Measurements from ENCODE around the gene ENTREP3. TPM values are rescaled to one million over a fixed set of nuclear protein-coding genes. Genes with fewer than 3 reads are reported as not detected.
A peak's percentile ranks its signal among the peaks of the same experiment; 100 is the strongest.
"Not testable (repeated sequence)": the region's sequence is repeated elsewhere in the genome, so short reads cannot be mapped to it uniquely, and the experiment has no call there.

Gene ENTREP3
- total RNA-seq, 1 experiment from 2014 or later = 2.7 TPM

GRCh38 chr1:155251566-155251965 lies 3.7 kb downstream of the ENTREP3 start:
- no peak for DNase-seq (ENCODE audit: low read depth)

GRCh38 chr1:155250633-155251449 lies 4.4 kb downstream of the ENTREP3 start:
- DNase-seq (ENCODE audit: low read depth) = peak; percentile 94

DNA sequence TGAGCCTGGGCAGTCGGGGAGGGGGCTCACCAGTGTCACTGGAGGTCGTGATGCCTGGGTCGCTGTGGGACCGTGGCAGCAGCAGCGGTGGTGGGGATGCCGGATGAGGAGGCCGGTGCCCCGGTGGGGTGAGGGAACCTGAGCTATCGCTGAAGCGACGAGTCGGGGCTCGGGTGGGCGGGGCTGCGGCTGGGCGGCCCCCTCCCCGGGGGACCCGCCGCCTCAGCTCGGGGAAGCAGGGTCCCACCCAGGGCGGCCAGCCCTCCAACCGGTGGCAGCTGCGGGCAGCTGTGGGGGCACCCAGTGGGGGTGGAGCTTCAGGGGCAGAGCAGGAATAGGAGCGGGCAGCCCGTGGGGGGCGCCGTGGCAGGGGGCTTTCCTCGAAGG lies 5.0 kb downstream of the ENTREP3 start:
- DNase-seq (ENCODE audit: low read depth) = no peak

DNA sequence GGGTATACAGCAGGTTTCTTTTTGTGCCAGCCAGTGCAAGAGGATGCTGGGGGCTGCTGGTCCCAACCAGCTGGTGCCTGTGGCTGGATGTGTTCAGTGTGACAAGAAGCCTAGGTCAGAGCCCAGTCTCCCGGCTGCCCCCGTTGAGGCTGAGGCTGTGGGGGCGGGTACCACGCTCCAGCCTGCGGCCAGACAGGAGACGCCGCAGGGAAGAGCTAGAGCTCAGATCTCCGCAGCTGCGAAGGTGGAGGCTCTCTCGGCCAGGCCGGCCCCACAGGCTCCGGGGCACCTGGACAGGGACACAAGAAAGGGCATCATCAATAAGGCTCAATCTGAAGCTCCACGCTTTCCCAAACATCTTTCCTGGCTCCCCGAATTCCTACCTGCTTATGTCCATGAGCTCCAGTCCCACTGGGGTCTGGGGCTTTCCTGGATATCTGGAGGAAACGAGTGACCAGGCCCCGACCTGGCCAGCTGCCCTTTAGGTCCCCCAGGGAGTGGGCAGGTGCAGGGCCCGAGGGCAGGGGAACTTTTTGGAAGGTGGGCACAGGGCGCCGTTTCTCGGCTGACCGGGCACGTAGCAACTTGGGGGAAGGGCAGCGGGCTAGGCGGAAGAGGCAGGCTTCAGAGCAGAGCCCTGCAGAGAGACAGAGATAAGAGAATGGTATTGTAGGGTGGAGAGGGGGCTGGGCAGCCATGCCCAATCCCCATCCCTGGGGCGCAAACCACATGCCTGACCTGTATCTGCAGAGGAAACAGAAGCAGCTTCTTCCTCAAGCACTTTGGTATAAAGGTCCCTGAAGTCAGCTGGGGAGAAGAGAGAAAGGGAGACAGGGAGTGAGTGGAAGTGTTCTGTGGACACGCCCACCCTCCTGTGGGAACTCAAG lies 7.4 kb downstream of the ENTREP3 start:
- no peak for DNase-seq (ENCODE audit: low read depth)

DNA sequence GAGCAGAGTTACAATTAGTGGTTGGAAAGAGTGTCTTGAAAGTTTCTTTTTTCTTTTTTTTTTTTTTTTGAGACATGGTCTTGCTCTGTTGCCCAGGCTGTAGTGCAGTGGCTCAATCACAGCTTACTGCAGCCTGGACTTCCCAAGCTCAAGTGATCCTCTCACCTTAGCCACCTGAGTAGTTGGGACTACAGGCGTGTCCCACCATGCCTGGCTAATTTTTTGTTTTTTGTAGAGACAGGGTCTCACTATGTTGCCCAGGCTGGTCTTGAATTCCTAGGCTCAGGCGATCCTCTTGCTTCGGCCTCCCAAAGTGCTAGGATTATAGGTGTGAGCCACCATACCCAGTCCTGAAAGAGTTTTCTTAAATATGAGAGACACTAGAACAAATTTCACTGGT lies 8.5 kb downstream of the ENTREP3 start:
- DNase-seq (ENCODE audit: low read depth) = not testable (repeated sequence)

DNA sequence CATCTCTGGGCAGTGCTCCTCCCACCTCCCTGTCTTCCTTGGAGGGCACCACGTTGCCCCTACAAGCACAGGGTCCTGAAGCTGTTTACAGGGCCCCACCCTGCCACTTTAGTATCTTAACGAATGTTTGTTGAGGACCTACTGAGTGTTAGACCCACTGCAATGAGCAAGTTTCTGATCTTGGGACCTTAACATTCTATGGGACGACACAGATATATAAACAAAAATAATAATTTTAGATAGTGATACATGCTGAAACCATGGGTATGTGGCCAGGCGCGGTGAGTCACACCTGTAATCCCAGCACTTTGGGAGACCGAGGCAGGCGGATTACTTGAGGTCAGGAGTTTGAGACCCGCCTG lies 10.1 kb downstream of the ENTREP3 start:
- DNase-seq (ENCODE audit: low read depth) = no peak

DNA sequence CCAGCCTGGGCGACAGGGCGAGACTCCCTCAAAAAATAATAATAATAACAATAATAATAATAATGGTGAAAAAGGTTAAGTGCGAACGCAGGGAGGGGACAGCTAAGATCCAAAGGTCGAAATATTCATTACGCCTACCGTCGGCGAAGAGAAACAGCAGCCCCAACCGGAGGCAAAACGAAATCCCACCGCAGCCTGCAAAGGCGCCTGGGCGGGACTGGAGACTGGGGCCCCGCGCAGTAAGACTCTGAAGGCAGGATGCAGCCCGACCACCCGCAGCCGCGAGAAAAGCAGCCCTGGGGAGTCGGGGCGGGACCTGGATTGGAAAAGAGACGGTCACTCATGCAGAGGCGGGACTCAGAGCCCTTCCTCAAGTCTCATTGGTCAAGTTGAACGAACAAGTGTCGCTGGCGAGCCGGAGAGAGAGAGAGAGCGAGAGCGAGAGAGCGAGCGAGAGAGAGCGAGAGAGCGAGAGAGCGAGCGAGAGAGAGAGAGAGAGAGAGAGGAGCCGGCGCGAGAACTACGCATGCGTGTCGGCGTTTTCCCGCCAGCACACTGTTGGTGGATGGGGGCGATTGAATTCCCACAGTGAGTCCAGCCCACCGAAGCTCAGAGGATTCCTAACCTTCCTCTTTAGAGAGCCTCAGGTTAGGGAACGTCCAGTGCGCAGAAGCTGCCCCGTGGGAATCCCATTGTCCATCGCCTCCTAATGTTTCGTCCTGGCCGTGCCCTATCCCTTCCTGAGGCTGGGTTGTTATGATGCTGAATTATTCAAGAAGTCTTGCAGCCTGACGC lies 10.7 kb downstream of the ENTREP3 start:
- DNase-seq (ENCODE audit: low read depth) = peak; percentile 99

DNA sequence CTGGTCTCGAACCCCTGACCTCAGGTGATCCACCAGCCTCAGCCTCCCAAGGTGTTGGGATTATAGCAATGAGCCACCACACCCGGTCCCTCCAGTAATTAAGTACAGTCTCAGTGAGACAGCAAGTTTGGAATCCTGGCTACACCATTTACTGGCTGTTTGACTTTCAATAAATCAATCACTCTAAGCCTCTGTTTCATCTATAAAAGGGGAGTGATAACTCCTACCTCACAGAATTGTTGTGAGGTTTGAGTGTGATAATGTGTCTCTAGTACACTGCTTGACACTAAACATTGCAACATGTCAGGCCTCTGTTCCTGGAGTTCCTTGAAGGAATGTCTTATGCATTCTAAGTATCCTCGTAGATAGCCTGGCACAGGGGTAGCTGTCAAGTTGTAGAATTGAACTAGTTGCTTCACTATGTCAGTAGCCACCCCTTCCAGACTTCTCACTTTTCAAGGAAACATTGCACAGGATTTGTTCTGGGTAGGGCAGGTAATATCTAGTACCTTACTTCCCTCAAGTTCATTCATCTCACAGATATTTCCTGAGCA lies 12.4 kb downstream of the ENTREP3 start:
- no peak for DNase-seq (ENCODE audit: low read depth)

DNA sequence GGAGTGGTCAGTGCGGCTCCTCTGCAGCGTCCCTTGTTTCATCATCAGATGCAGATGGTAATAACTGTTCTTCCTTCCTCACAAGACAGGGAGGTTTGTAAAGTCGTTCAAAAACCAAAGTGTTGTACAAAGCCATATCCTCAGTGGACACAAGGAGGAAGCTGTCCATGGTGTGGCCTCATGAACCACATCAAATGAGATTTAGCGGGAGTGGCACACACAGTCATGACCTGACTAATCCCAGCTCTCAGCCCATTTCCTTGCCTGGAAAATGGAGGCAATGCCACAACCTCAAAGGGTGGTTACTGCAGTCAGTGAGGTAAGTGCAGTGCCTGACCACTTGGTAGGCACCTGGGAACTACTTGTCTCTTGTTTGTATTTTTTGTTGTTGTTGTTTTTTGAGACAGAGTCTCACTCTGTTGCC lies 13.4 kb downstream of the ENTREP3 start:
- no peak for DNase-seq (ENCODE audit: low read depth)

DNA sequence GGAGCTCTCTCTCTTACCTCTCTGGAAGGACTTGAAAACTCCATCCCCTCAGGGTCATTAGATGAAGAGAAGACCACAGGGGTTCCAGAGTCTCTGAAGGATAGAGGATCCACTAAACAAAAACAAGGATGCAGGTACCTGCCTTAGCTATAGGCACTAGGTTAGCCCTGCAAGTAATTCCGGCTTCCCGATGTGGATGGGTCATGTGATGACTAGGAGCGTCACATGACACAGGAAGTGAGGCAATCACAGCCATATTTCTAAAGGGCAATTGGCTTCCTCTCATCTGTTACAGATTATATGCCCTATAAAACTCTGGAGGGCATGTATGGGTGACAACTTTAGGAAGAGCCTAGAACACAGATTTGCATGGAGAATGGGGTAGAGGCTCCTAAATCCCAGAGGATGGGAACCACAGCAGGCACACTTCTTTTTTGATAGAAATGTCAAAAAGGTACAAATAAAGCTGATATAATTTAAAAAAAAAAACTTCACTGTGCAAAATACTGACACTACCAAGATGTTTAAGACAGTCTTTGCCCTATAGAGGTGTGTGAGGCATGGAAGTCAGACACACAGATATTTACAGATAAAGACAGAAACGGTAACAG lies 14.1 kb downstream of the ENTREP3 start:
- DNase-seq (ENCODE audit: low read depth) = peak; percentile 81

DNA sequence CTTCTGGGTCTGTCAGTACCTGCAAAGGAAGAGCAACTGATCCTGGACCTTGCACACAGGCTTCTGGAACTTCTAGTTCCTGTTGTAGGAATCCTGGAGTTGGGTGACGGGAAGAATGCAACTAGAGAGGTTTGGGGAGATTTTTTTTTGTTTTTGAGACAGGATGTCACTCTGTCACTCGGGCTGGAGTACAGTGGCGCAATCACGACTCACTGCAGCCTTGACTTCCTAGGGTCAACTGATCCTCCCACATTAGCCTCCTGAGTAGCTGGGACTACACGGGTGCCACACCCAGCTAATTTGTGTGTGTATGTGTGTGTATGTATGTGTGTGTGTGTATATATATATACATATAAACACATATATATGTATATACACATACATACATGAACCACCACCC lies 18.8 kb downstream of the ENTREP3 start:
- DNase-seq (ENCODE audit: low read depth) = no peak

GRCh38 chr1:155235375-155235774 lies 19.9 kb downstream of the ENTREP3 start:
- DNase-seq (ENCODE audit: low read depth) = not testable (repeated sequence)

DNA sequence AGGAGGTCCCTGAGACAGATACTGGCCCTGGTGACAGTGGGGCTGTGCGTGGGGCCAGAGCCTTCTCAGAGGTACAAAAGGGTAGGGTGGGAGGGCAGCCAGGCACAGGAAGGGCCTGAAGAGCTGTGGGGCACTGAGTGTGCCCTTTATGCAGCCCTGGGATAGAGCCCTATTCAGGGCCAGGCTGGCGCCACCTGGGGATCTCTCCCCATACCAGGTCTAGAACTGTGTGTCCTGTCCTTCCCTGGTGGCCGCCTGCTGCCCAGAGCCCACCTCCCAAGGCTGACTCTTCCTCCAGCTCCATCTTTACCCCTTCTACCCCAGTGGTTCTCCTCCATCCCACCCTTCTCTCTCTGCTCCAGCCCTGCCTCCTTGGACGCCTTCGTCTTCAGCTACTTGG lies 21.8 kb downstream of the ENTREP3 start:
- DNase-seq (ENCODE audit: low read depth) = not testable (repeated sequence)

DNA sequence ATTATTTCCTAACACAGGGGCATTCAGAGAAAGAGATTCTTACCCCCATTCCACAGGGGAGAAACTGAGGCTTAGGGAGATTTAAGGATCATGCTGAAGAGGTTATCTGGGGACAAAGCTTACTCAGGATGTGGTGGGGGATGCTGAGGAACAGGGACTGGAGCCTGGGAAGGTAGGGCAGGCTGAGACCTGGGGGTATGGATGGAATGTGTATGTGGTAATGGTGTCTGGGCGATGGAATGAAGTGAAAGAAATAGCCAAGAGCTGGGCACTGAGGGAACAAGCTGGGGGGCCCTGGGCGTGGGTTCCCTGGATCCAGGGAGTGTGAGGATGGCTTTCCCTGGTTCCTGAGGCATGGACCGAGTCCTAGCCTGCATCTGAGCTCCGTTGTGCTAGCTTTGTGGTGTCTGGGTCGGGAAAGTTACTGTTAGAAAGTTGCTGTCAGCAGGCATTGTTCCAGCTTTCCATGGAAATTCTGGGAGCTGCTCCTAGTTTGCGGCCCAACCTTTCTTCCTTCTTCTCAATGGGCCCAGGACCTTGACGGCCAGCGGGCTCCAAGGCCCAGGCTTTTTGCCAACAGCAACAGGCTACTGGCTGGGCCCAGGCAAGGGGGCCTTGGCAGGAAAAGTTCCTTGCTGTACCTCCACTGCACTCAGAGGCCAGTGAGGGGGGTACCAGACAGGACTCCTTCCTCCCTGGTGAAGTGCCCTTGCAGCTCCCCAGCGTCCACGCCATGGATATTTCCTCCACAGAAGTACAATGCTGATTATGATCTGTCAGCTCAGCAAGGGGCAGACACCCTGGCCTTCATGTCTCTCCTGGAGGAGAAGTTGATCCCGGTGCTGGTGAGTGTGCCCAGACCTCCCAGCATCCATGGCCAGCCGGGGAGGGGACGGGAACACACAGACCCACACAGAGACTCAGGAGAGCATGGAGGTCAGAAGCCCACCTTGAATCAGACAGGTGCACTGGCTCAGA lies 23.0 kb downstream of the ENTREP3 start:
- DNase-seq (ENCODE audit: low read depth) = not testable (repeated sequence)

GRCh38 chr1:155231302-155231701 lies 24.0 kb downstream of the ENTREP3 start:
- DNase-seq (ENCODE audit: low read depth) = not testable (repeated sequence)

DNA sequence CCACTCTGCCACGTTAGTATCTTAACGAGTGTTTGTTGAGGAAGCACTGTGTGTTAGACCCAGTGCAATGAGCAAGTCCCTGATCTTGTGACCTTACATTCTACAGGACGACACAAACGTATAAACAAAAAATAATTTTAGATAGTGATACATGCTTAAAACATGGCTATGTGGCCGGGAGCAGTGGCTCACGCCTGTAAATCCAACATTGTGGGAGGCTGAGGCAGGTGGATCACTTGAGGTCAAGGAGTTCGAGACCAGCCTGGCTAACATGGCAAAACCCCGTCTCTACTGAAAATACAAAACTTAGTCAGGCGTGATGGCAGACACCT lies 27.2 kb downstream of the ENTREP3 start:
- no peak for DNase-seq (ENCODE audit: low read depth)

DNA sequence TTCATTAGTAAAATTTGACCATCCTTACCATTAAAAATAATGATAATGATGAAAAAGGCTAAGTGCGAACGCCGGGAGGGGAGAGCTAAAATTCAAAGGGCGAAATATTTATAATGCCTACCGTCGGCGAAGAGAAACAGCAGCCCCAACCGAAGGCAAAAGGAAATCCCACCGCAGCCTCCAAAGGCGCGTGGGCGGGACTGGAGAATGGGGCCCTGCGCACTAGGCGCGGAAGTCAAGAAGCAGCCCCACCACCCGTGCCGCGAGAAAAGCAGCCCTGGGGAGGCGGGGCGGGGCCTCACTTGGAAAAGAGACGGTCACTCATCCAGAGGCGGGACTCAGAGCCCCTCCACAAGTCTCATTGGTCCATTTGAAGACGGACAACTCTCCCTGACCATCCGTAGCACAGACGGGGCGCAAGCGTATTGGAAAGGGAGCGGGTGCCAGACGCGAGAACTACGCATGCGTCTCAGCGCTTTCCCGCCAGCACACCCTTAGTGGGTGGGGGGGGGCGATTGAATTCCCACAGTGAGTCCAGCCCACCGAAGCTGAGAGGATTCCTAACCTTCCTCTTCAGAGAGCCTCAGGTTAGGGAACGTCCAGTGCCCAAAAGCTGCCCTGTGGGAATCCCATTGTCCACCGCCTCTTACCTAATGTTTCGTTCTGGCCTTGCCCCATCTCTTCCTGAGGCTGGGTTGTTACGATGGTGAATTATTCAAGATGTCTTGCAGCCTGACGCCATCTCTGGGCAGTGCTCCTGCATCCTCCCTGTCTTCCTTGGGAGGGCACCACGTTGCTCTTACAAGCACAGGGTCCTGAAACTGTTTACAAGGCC lies 27.8 kb downstream of the ENTREP3 start:
- DNase-seq (ENCODE audit: low read depth) = peak; percentile 99

GRCh38 chr1:155226910-155227260 lies 28.4 kb downstream of the ENTREP3 start:
- peak; percentile 77 for DNase-seq (ENCODE audit: low read depth)

GRCh38 chr1:155226188-155226909 lies 28.9 kb downstream of the ENTREP3 start:
- peak; percentile 85 for DNase-seq (ENCODE audit: low read depth)
